ENCODE results near the gene IL4I1.

IL4I1 gene

GRCh38 chr19:49924004-49924880 is 27.6 kb upstream of the IL4I1 start:
- H3K4me1 ChIP-seq (ENCODE audit: control insufficient read depth, insufficient read depth, low read length): peaks cover 7% of the 10 kb centered on the region; the same call in 1 of the 2 replicates
- no peaks in the 10 kb centered on the region for H3K9me3 ChIP-seq (ENCODE audit: control insufficient read depth, insufficient read depth, low read length)
- no peak overlapping the region for H3K4me3 ChIP-seq (ENCODE audit: low read length)
- H3K36me3 ChIP-seq (ENCODE audit: control insufficient read depth, insufficient read depth, low read length): peaks cover 36% of the 10 kb centered on the region
- H3K27me3 ChIP-seq (ENCODE audit: control insufficient read depth, insufficient read depth, low read length): no peaks in the 10 kb centered on the region
- no peak overlapping the region for H3K27ac ChIP-seq (ENCODE audit: low read length)
- WGBS (ENCODE audit: insufficient coverage, insufficient read length): no CpG with 5 or more reads among the region's 25 CpGs
- no peak for DNase-seq (ENCODE audit: low read depth, low spot score)

GRCh38 chr19:49923055-49924003 is 26.6 kb upstream of the IL4I1 start:
- Histone ChIP-seq H3K27me3 (ENCODE audit: control insufficient read depth, insufficient read depth, low read length) (no peaks in the 10 kb centered on the region), H3K4me1 (ENCODE audit: control insufficient read depth, insufficient read depth, low read length) (peaks cover 7% of the 10 kb centered on the region; the same call in 1 of the 2 replicates), H3K27ac (ENCODE audit: low read length) (no peak overlapping the region), H3K9me3 (ENCODE audit: control insufficient read depth, insufficient read depth, low read length) (no peaks in the 10 kb centered on the region), H3K36me3 (ENCODE audit: control insufficient read depth, insufficient read depth, low read length) (peaks cover 36% of the 10 kb centered on the region), H3K4me3 (ENCODE audit: low read length) (no peak overlapping the region)
- WGBS (ENCODE audit: insufficient coverage, insufficient read length): no CpG with 5 or more reads among the region's 31 CpGs
- DNase-seq (ENCODE audit: low read depth, low spot score): no peak

GRCh38 chr19:49921871-49922795 is 25.4 kb upstream of the IL4I1 start:
- no peak for DNase-seq (ENCODE audit: low read depth, low spot score)

GRCh38 chr19:49920624-49921363 is 24.1 kb upstream of the IL4I1 start:
- Histone ChIP-seq H3K4me1 (ENCODE audit: control insufficient read depth, insufficient read depth, low read length) (peaks cover 3% of the 10 kb centered on the region; the same call in 1 of the 2 replicates), H3K27ac (ENCODE audit: low read length) (no peak overlapping the region), H3K36me3 (ENCODE audit: control insufficient read depth, insufficient read depth, low read length) (peaks cover 29% of the 10 kb centered on the region), H3K9me3 (ENCODE audit: control insufficient read depth, insufficient read depth, low read length) (no peaks in the 10 kb centered on the region), H3K4me3 (ENCODE audit: low read length) (no peak overlapping the region), H3K27me3 (ENCODE audit: control insufficient read depth, insufficient read depth, low read length) (no peaks in the 10 kb centered on the region)
- WGBS (ENCODE audit: insufficient coverage, insufficient read length): no CpG with 5 or more reads among the region's 24 CpGs
- no peak for DNase-seq (ENCODE audit: low read depth, low spot score)

More at GRCh38 chr19:49921871-49922795, 25.4 kb upstream of the IL4I1 start:
- no CpG with 5 or more reads among the region's 22 CpGs for WGBS (ENCODE audit: insufficient coverage, insufficient read length)
- Histone ChIP-seq H3K4me3 (ENCODE audit: low read length) (no peak overlapping the region), H3K27me3 (ENCODE audit: control insufficient read depth, insufficient read depth, low read length) (no peaks in the 10 kb centered on the region), H3K4me1 (ENCODE audit: control insufficient read depth, insufficient read depth, low read length) (peaks cover 3% of the 10 kb centered on the region; the same call in 1 of the 2 replicates), H3K36me3 (ENCODE audit: control insufficient read depth, insufficient read depth, low read length) (peaks cover 29% of the 10 kb centered on the region), H3K9me3 (ENCODE audit: control insufficient read depth, insufficient read depth, low read length) (no peaks in the 10 kb centered on the region), H3K27ac (ENCODE audit: low read length) (no peak overlapping the region)

- Histone ChIP-seq H3K36me3 (ENCODE audit: control insufficient read depth, insufficient read depth, low read length) (peaks cover 19% of the 10 kb centered on the region), H3K27ac (ENCODE audit: low read length) (no peak overlapping the region), H3K27me3 (ENCODE audit: control insufficient read depth, insufficient read depth, low read length) (no peaks in the 10 kb centered on the region), H3K9me3 (ENCODE audit: control insufficient read depth, insufficient read depth, low read length) (no peaks in the 10 kb centered on the region), H3K4me3 (ENCODE audit: low read length) (no peak overlapping the region), H3K4me1 (ENCODE audit: control insufficient read depth, insufficient read depth, low read length) (peaks cover 3% of the 10 kb centered on the region; the same call in 1 of the 2 replicates)
- WGBS (ENCODE audit: insufficient coverage, insufficient read length): no CpG with 5 or more reads among the region's 8 CpGs
- no peak for DNase-seq (ENCODE audit: low read depth, low spot score)
These were observed 21.4 kb upstream of the IL4I1 start for GRCh38 chr19:49918089-49918488.

GRCh38 chr19:49916839-49917733 is 20.4 kb upstream of the IL4I1 start:
- peaks cover 2% of the 10 kb centered on the region; the same call in 1 of the 2 replicates for H3K4me1 ChIP-seq (ENCODE audit: control insufficient read depth, insufficient read depth, low read length)
- H3K9me3 ChIP-seq (ENCODE audit: control insufficient read depth, insufficient read depth, low read length): no peaks in the 10 kb centered on the region
- DNase-seq (ENCODE audit: low read depth, low spot score): no peak
- no peak overlapping the region for H3K4me3 ChIP-seq (ENCODE audit: low read length)
- peaks cover 13% of the 10 kb centered on the region for H3K36me3 ChIP-seq (ENCODE audit: control insufficient read depth, insufficient read depth, low read length)
- H3K27ac ChIP-seq (ENCODE audit: low read length): no peak overlapping the region
- no peaks in the 10 kb centered on the region for H3K27me3 ChIP-seq (ENCODE audit: control insufficient read depth, insufficient read depth, low read length)
- WGBS (ENCODE audit: insufficient coverage, insufficient read length): no CpG with 5 or more reads among the region's 21 CpGs

GRCh38 chr19:49915271-49915670 is 18.6 kb upstream of the IL4I1 start:
- no peaks in the 10 kb centered on the region for H3K9me3 ChIP-seq (ENCODE audit: control insufficient read depth, insufficient read depth, low read length)
- no peak overlapping the region for H3K27ac ChIP-seq (ENCODE audit: low read length)
- peaks cover 15% of the 10 kb centered on the region for H3K36me3 ChIP-seq (ENCODE audit: control insufficient read depth, insufficient read depth, low read length)
- DNase-seq (ENCODE audit: low read depth, low spot score): no peak
- no peaks in the 10 kb centered on the region for H3K27me3 ChIP-seq (ENCODE audit: control insufficient read depth, insufficient read depth, low read length)
- no CpG with 5 or more reads among the region's 6 CpGs for WGBS (ENCODE audit: insufficient coverage, insufficient read length)
- H3K4me3 ChIP-seq (ENCODE audit: low read length): no peak overlapping the region
- no peaks in the 10 kb centered on the region for H3K4me1 ChIP-seq (ENCODE audit: control insufficient read depth, insufficient read depth, low read length)

GRCh38 chr19:49913720-49914119 is 17.0 kb upstream of the IL4I1 start:
- WGBS (ENCODE audit: insufficient coverage, insufficient read length): no CpG with 5 or more reads among the region's 10 CpGs
- H3K27ac ChIP-seq (ENCODE audit: low read length): no peak overlapping the region
- no peaks in the 10 kb centered on the region for H3K9me3 ChIP-seq (ENCODE audit: control insufficient read depth, insufficient read depth, low read length)
- peaks cover 22% of the 10 kb centered on the region for H3K36me3 ChIP-seq (ENCODE audit: control insufficient read depth, insufficient read depth, low read length)
- no peak overlapping the region for H3K4me3 ChIP-seq (ENCODE audit: low read length)
- no peaks in the 10 kb centered on the region for H3K4me1 ChIP-seq (ENCODE audit: control insufficient read depth, insufficient read depth, low read length)
- no peaks in the 10 kb centered on the region for H3K27me3 ChIP-seq (ENCODE audit: control insufficient read depth, insufficient read depth, low read length)
- no peak for DNase-seq (ENCODE audit: low read depth, low spot score)

Data from iPS DF 6.9 (cell line).